NCI-H446 treated with DMSO at 0.1 percent for 48 hours (cell line): ENCODE measurements around the gene TENT4A.

Source experiments
- DNase-seq: peaks from one replicate; lab custom pipeline; 2025; lab: John Stamatoyannopoulos, UW

The TENT4A gene

DNA sequence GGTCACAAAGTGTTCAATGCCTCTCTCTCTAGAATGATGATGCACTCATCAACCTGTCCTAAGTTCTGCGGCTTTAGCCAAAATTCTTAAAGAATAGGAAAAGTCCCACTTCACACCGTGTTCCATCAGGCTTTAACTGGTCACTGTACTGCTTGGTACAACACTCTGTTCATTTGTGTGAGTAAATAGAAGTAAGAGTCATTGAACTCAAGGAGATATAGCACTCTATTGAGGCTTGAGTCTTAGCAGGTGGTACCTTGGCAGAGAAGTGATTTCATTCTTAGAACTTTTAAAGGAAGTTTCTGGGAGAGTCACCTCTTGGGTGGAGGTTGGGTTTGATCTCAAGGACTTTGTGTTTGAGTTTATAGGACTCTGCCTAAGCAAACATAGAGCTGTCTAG lies 92.6 kb downstream of the TENT4A start:
- no peak for DNase-seq
